A673 (cell line): ENCODE measurements around the gene CPB2.

Source experiments
- CTCF ChIP-seq: fragments of 300-800, 200-600 bp; sonication (generic); conservative IDR thresholded peaks from 2 replicates; pipeline ENCODE4 v1.5.1; 2017; ENCODE audit warnings: low read depth, mild to moderate bottlenecking, antibody characterized with exemption, low read length, moderate library complexity, mixed read lengths
- EZH2 ChIP-seq: fragments of 200-600 bp; sonication (generic); IDR thresholded peaks from 2 replicates; pipeline ENCODE4 v1.6.1; 2017; ENCODE audit warnings: borderline replicate concordance, low read depth, mild to moderate bottlenecking, mixed read lengths, antibody characterized with exemption, low read length; ENCODE audit not compliant: poor library complexity, severe bottlenecking

DNA sequence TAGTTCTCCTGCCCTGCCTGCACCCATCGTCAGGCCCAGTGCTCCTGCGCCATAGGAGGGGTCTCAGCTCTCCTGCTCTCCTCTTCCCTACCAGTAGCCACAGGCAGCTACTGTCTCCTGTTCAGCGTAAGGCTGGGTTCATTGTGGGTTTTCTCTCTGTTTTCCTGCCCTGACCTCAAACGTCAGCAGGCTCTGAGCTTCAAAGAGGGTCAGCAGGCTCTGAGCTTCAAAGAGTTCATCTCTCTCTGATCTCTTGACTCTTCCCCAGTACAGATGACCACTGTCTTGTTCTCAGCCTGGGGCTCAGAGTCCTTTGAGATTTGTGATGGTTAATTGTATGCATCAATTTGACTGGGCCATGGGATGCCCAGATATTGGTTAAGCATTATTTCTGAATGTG, 4.6 kb upstream of the CPB2 start:
- TF ChIP-seq CTCF (no peak), EZH2 (no peak)
